Naive thymus-derived CD4-positive, alpha-beta T cell (primary cell): ENCODE measurements around the gene LRRC63. TPM values are rescaled to one million over a fixed set of nuclear protein-coding genes. Genes with fewer than 3 reads are reported as not detected.

Experiments
- ATAC-seq: fragments of 150-1000 bp; cut with Tn5 transposase; 2 replicates; pipeline ENCODE4 v1.10.0; 2021; ENCODE audit warnings: mild to moderate bottlenecking, moderate library complexity
- CTCF ChIA-PET: fragments of 350-600 bp; sonication (Branson Sonifier 250); formaldehyde crosslinking; loops from one replicate; lab custom pipeline; 2021; ENCODE audit warnings: antibody characterized with exemption; lab: Charles Lee
- POLR2A ChIA-PET: fragments of 350-600 bp; sonication (Branson Sonifier 250); formaldehyde crosslinking; loops from one replicate; lab custom pipeline; 2021; ENCODE audit warnings: antibody characterized with exemption, inconsistent platforms; lab: Charles Lee
- DNase-seq, 9 donors: peaks; one replicate each; pipeline versions ENCODE4 v3.0.0 to v3.0.0-alpha.2; 2020 to 2022; ENCODE audit warnings: mixed read lengths in 1 of 9
- H3K27ac ChIP-seq: one replicate; pipeline ENCODE4 v1.7.0; 2013; ENCODE audit warnings: mild to moderate bottlenecking, low read depth, low read length, moderate library complexity
- H3K27me3 ChIP-seq, 2 donors: one replicate each; pipeline ENCODE4 v1.7.0; 2013; ENCODE audit warnings: low read length in 2 of 2, mild to moderate bottlenecking in 2 of 2, moderate library complexity in 2 of 2; ENCODE audit not compliant: control insufficient read depth in 2 of 2, insufficient read depth in 2 of 2
- H3K36me3 ChIP-seq, 3 experiments: 1 replicate in 2 of 3; 2 replicates in 1 of 3; pipeline ENCODE4 v1.7.0; 2013; ENCODE audit warnings: low read length in 3 of 3, mild to moderate bottlenecking in 3 of 3, moderate library complexity in 1 of 3; ENCODE audit not compliant: insufficient read depth in 3 of 3, control insufficient read depth in 2 of 3
- H3K4me1 ChIP-seq, 2 donors: one replicate each; pipeline ENCODE4 v1.7.0; 2013; ENCODE audit warnings: low read length in 2 of 2, mild to moderate bottlenecking in 2 of 2, moderate library complexity in 1 of 2; ENCODE audit not compliant: control insufficient read depth in 2 of 2, insufficient read depth in 2 of 2
- H3K4me3 ChIP-seq: 2 replicates; pipeline ENCODE4 v1.7.0; 2013; ENCODE audit warnings: mild to moderate bottlenecking, low read length
- H3K9me3 ChIP-seq, 3 experiments: 1 replicate in 2 of 3; 2 replicates in 1 of 3; pipeline ENCODE4 v1.7.0; 2013; ENCODE audit warnings: low read length in 3 of 3; ENCODE audit not compliant: control insufficient read depth in 2 of 3
- H3K27ac Mint-ChIP-seq, 9 donors: one replicate each; pipeline ENCODE4 v1.8.0; 2020 to 2022; ENCODE audit warnings: mixed read lengths in 9 of 9, mild to moderate bottlenecking in 8 of 9, moderate library complexity in 5 of 9, inconsistent platforms in 2 of 9
- H3K27me3 Mint-ChIP-seq, 5 donors: one replicate each; pipeline ENCODE4 v1.8.0; 2021 to 2022; ENCODE audit warnings: mixed read lengths in 5 of 5, mild to moderate bottlenecking in 1 of 5
- H3K36me3 Mint-ChIP-seq, 5 donors: one replicate each; pipeline ENCODE4 v1.8.0; 2020 to 2022; ENCODE audit warnings: mixed read lengths in 5 of 5, mild to moderate bottlenecking in 3 of 5, inconsistent platforms in 1 of 5
- H3K4me1 Mint-ChIP-seq, 7 donors: one replicate each; pipeline ENCODE4 v1.8.0; 2020 to 2022; ENCODE audit warnings: mixed read lengths in 7 of 7, mild to moderate bottlenecking in 3 of 7, inconsistent platforms in 1 of 7
- H3K4me3 Mint-ChIP-seq, 10 donors: one replicate each; pipeline ENCODE4 v1.8.0; 2020 to 2022; ENCODE audit warnings: mild to moderate bottlenecking in 10 of 10, mixed read lengths in 10 of 10, moderate library complexity in 6 of 10, inconsistent platforms in 2 of 10
- H3K9me3 Mint-ChIP-seq, 11 donors: one replicate each; pipeline ENCODE4 v1.8.0; 2020 to 2022; ENCODE audit warnings: mixed read lengths in 11 of 11, mild to moderate bottlenecking in 4 of 11, inconsistent platforms in 1 of 11, moderate library complexity in 1 of 11
- intact Hi-C, 2 donors: fragments of 100-400 bp; cut with micrococcal nuclease; formaldehyde crosslinking; loops; one replicate each; pipeline ENCODE4 v1.15.1; 2023
- polyA plus RNA-seq, 2 donors: library from polyadenylated mRNA; unstranded; fragments of 300-500 nt; fragmentation: Illumina TruSeq; gene quantifications; one replicate each; pipeline ENCODE4 v1.2.3, GENCODE V29; 2021
- total RNA-seq, 6 experiments: library from RNA in 5 of 6; stranded (reverse) in 5 of 6; gene quantifications; 1 replicate in 5 of 6; 2 replicates in 1 of 6; pipeline ENCODE4 v1.2.3 and lab custom pipeline; 2021 to 2026

Gene LRRC63
- total and polyA plus RNA-seq, 7 experiments from 2014 or later = 0.19 to 0.80 (median 0.46) TPM; not detected in 1

DNA sequence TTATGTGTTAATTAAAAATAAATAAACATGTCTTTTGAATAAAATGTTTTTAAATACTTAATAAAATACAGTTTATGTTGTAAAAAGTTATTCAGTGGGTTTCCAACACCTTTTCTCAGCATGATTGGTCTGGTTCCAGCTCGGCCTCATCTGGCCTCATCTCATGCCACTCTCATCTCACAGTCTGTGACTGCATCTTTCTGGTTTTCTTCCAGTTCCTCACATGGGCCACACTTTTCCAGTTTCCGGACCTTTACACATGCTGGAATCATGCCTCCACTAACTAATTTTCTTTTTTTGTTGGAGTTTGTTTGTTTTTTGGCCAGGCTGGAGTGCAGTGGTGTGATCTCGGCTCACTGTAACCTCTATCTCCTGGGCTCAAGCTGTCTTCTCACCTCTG, 92.8 kb downstream of the LRRC63 start:
- H3K27me3 Mint-ChIP-seq = no peaks in the 10 kb centered on the region
- H3K4me3 ChIP-seq = no peak overlapping the region
- ATAC-seq (no peak), DNase-seq (no peak)
- ChIA-PET CTCF (interaction anchor here (0.6 to 0.8 kb wide), 3 partner anchors 9 to 18 kb away, joined by 3 to 4 read pairs (median 3); no protein-coding TSS in a partner anchor), POLR2A (interaction anchor here (0.6 to 1.8 kb wide), 3 partner anchors 9 to 959 kb away, joined by 3 to 7 read pairs (median 3); no protein-coding TSS in a partner anchor)
- peak overlapping the region in 7 of 10 donors; percentile 38 to 63 (median 53) for H3K4me3 Mint-ChIP-seq
- H3K9me3 ChIP-seq = no peaks in the 10 kb centered on the region
- intact Hi-C loops = loop anchor here in 1 of 2 donors (1.0 kb wide), 1 partner anchor 8 kb away; no protein-coding TSS in a partner anchor
- no peak overlapping the region for H3K27ac ChIP-seq
- H3K27me3 ChIP-seq = no peaks in the 10 kb centered on the region
- peak overlapping the region in 5 of 9 donors; percentile 43 to 87 (median 74) for H3K27ac Mint-ChIP-seq
- H3K36me3 Mint-ChIP-seq = peaks cover 2 to 24% (median 13%) of the 10 kb centered on the region in 5 donors
- no peaks in the 10 kb centered on the region for H3K36me3 ChIP-seq
- peaks cover 0 to 5% of the 10 kb centered on the region in 2 donors for H3K4me1 ChIP-seq
- H3K4me1 Mint-ChIP-seq = peaks cover 7 to 31% (median 24%) of the 10 kb centered on the region in 7 donors
- peaks cover 0 to 24% (median 11%) of the 10 kb centered on the region in 11 donors for H3K9me3 Mint-ChIP-seq

DNA sequence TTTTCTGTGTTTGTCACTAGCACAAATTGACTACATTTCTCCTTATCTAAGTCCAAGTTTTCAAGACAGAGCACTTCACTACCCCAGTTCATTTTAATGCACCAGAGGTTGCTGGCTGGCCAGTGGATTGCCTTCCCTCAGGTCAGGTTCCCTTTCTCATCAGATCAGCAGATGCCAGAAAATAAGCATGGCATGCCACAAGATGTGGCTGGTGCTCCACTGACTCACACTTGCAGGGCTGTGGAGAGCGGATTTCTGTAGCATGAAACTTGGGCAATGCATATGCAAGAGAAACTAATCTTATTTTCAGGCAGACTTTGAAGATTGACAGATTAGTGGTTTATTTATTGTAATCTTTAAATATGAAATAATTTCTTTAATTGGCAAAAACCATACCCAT, 95.8 kb downstream of the LRRC63 start:
- intact Hi-C loops = no loop called here
- Histone ChIP-seq H3K4me1 (peaks cover 0 to 5% of the 10 kb centered on the region in 2 donors), H3K9me3 (peaks cover 0 to 5% (median 0%) of the 10 kb centered on the region in 3 experiments), H3K36me3 (no peaks in the 10 kb centered on the region), H3K27me3 (no peaks in the 10 kb centered on the region), H3K4me3 (no peak overlapping the region), H3K27ac (no peak overlapping the region)
- peaks cover 9 to 24% (median 22%) of the 10 kb centered on the region in 7 donors for H3K4me1 Mint-ChIP-seq
- H3K9me3 Mint-ChIP-seq = peaks cover 0 to 12% (median 9%) of the 10 kb centered on the region in 11 donors
- H3K27me3 Mint-ChIP-seq = no peaks in the 10 kb centered on the region
- ChIA-PET CTCF (no interaction called here), POLR2A (no interaction called here)
- peak overlapping the region in 2 of 9 donors; percentile 23 to 71 for H3K27ac Mint-ChIP-seq
- ATAC-seq (no peak), DNase-seq (no peak)
- no peak overlapping the region for H3K4me3 Mint-ChIP-seq
- peaks cover 4 to 31% (median 29%) of the 10 kb centered on the region in 5 donors for H3K36me3 Mint-ChIP-seq

DNA sequence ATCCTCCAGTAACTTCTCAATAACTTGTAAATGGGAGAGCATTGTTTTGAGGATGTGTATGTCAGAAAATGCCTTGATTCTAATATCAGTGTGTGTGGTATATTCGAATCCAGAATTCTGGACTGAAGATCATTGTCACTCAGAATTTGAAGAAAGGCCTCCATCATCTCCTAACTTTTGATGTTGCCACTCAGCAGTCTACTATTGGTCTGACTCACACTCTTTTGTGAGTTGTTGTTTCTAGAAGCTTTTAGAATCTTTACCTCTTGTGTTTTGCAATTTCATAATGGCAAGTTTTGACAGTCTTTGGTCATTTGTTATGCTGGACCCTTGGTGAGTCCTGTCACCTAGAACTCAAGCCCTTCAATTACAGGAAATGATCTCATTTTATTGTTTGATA, 98.3 kb downstream of the LRRC63 start:
- CTCF ChIA-PET = interaction anchor here (1.1 kb wide), 1 partner anchor 11 kb away, joined by 3 read pairs; no protein-coding TSS in a partner anchor
- DNase-seq = no peak
- intact Hi-C loops = no loop called here
- Histone ChIP-seq H3K9me3 (peaks cover 0 to 5% (median 0%) of the 10 kb centered on the region in 3 experiments), H3K27ac (no peak overlapping the region), H3K4me3 (no peak overlapping the region), H3K4me1 (peaks cover 6 to 13% of the 10 kb centered on the region in 2 donors), H3K36me3 (no peaks in the 10 kb centered on the region), H3K27me3 (no peaks in the 10 kb centered on the region)
- peaks cover 7 to 45% (median 39%) of the 10 kb centered on the region in 5 donors for H3K36me3 Mint-ChIP-seq
- H3K27me3 Mint-ChIP-seq = no peaks in the 10 kb centered on the region
- ATAC-seq = no peak
- H3K4me1 Mint-ChIP-seq = peaks cover 9 to 21% (median 18%) of the 10 kb centered on the region in 7 donors
- POLR2A ChIA-PET = interaction anchor here (1.8 kb wide), 1 partner anchor 14 kb away, joined by 8 read pairs; no protein-coding TSS in a partner anchor
- no peak overlapping the region for H3K4me3 Mint-ChIP-seq
- H3K9me3 Mint-ChIP-seq = peaks cover 0 to 21% (median 9%) of the 10 kb centered on the region in 11 donors
- peak overlapping the region in 2 of 9 donors; percentile 0 to 33 for H3K27ac Mint-ChIP-seq

GRCh38 chr13:46311217-46311616, 99.5 kb downstream of the LRRC63 start:
- CTCF ChIA-PET = interaction anchor here (1.5 kb wide), 1 partner anchor 156 kb away, joined by 4 read pairs; no protein-coding TSS in a partner anchor
- Histone ChIP-seq H3K27me3 (no peaks in the 10 kb centered on the region), H3K4me3 (no peak overlapping the region), H3K4me1 (peaks cover 6 to 13% of the 10 kb centered on the region in 2 donors), H3K9me3 (peaks cover 0 to 5% (median 0%) of the 10 kb centered on the region in 3 experiments), H3K27ac (no peak overlapping the region), H3K36me3 (peaks cover 0 to 11% (median 0%) of the 10 kb centered on the region in 3 experiments)
- ATAC-seq (no peak), DNase-seq (no peak)
- POLR2A ChIA-PET = interaction anchor here (0.6 to 1.6 kb wide), 4 partner anchors 9 to 15 kb away, joined by 3 to 8 read pairs (median 5); no protein-coding TSS in a partner anchor
- intact Hi-C loops = no loop called here
- H3K27me3 Mint-ChIP-seq = no peaks in the 10 kb centered on the region
- H3K9me3 Mint-ChIP-seq = peaks cover 0 to 21% (median 9%) of the 10 kb centered on the region in 11 donors
- H3K36me3 Mint-ChIP-seq = peaks cover 15 to 55% (median 49%) of the 10 kb centered on the region in 5 donors
- H3K4me1 Mint-ChIP-seq = peaks cover 9 to 23% (median 18%) of the 10 kb centered on the region in 7 donors
- no peak overlapping the region for H3K4me3 Mint-ChIP-seq
- no peak overlapping the region for H3K27ac Mint-ChIP-seq

DNA sequence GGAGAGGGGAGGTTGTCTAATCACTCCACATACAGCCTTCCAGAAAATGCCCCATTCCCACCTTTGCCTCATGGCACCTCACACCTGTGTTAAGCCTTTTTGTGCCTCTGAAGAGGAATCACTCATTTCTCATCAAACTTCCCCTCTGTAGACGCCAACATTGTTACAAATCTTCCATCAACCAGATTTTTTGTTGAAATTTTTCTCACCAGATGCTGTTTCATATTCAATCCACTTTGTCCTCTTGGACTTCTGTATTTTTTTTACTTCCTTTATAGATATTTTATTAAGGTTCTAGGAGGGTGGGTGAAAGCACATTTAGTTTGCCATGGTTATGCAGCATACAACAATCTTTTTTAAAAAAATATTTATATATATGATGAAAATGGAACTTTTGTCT, 101.3 kb downstream of the LRRC63 start:
- H3K27ac ChIP-seq = no peak overlapping the region
- H3K36me3 Mint-ChIP-seq = peaks cover 15 to 60% (median 53%) of the 10 kb centered on the region in 5 donors
- H3K4me3 Mint-ChIP-seq = peak overlapping the region in 1 of 10 donors; percentile 81
- peaks cover 0 to 21% (median 9%) of the 10 kb centered on the region in 11 donors for H3K9me3 Mint-ChIP-seq
- ChIA-PET POLR2A (interaction anchor here (0.6 to 3.2 kb wide), 4 partner anchors 9 to 76 kb away, joined by 3 to 30 read pairs (median 4); no protein-coding TSS in a partner anchor), CTCF (interaction anchor here (0.9 to 2.0 kb wide), 3 partner anchors 8 to 23 kb away, joined by 4 to 12 read pairs (median 5); no protein-coding TSS in a partner anchor)
- no peak for ATAC-seq
- H3K27me3 Mint-ChIP-seq = no peaks in the 10 kb centered on the region
- H3K4me1 ChIP-seq = peaks cover 6 to 13% of the 10 kb centered on the region in 2 donors
- intact Hi-C loops = loop anchor here in 1 of 2 donors (1.0 kb wide), 1 partner anchor 16 kb away; no protein-coding TSS in a partner anchor
- peaks cover 0 to 5% (median 0%) of the 10 kb centered on the region in 3 experiments for H3K9me3 ChIP-seq
- DNase-seq = no peak
- H3K36me3 ChIP-seq = peaks cover 0 to 13% (median 0%) of the 10 kb centered on the region in 3 experiments
- no peaks in the 10 kb centered on the region for H3K27me3 ChIP-seq
- H3K4me3 ChIP-seq = no peak overlapping the region
- H3K27ac Mint-ChIP-seq = peak overlapping the region in 3 of 9 donors; percentile 51 to 93 (median 87)
- H3K4me1 Mint-ChIP-seq = peaks cover 10 to 37% (median 25%) of the 10 kb centered on the region in 7 donors

DNA sequence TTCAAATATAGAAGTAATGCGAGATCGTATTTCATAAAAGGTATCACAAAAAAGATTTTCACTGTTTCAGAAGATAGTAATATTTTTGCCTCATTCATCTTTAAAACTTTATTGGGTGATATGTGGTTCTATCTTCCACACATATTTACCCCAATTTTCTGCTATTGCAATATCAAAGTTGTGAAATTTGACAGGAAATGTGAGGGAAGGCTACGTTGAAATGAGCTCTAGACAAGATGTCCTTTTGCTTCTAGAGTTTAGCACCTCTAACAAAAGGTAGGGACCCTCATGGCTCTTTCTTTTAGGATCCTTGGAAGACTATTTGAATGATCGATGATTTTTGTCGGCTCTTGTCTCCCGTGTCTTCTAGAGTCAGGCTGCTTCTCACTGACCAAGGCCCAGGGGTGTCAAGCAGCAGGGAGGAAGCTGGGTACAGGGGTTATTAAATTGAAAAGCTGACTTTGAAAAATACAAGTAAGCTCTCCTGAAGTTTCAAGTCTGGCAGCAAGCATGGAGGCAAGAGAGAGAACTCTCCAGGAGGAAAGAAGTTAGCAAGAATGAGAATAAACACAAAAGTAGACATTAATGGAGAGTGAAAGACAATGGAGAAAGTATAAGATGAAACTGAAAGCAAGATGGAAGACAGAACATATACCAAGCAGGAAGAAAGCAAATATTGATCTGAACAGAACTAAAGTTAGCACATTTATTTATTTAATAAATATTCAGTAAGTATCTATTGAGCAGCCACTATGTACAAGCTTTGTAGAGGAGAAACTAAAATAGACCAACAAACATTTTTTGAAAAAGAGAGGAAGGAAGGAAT, 101.9 kb downstream of the LRRC63 start:
- H3K27ac ChIP-seq = peak overlapping the region; percentile 55
- no peaks in the 10 kb centered on the region for H3K27me3 ChIP-seq
- no peak for DNase-seq
- H3K9me3 ChIP-seq = peaks cover 0 to 5% (median 0%) of the 10 kb centered on the region in 3 experiments
- no peak overlapping the region for H3K4me3 ChIP-seq
- Mint-ChIP-seq H3K27ac (peak overlapping the region; percentile 87 to 94 (median 91)), H3K4me3 (peak overlapping the region; percentile 21 to 90 (median 79)), H3K36me3 (peaks cover 15 to 60% (median 48%) of the 10 kb centered on the region in 5 donors), H3K9me3 (peaks cover 0 to 18% (median 9%) of the 10 kb centered on the region in 11 donors), H3K4me1 (peaks cover 12 to 44% (median 31%) of the 10 kb centered on the region in 7 donors), H3K27me3 (no peaks in the 10 kb centered on the region)
- peaks cover 6 to 13% of the 10 kb centered on the region in 2 donors for H3K4me1 ChIP-seq
- ATAC-seq = peak; percentile 38
- peaks cover 0 to 13% (median 0%) of the 10 kb centered on the region in 3 experiments for H3K36me3 ChIP-seq
- POLR2A ChIA-PET = interaction anchor here (0.6 to 3.2 kb wide), 4 partner anchors 15 to 139 kb away, joined by 3 to 30 read pairs (median 3); no protein-coding TSS in a partner anchor
- intact Hi-C loops = loop anchor here in 1 of 2 donors (1.0 kb wide), 1 partner anchor 16 kb away; no protein-coding TSS in a partner anchor
- CTCF ChIA-PET = interaction anchor here (0.6 to 2.0 kb wide), 4 partner anchors 18 to 335 kb away, joined by 3 to 12 read pairs (median 4); no protein-coding TSS in a partner anchor
